ENCODE data around the gene AGMAT.
"Not testable (repeated sequence)": the region's sequence is repeated elsewhere in the genome, so short reads cannot be mapped to it uniquely, and the experiment has no call there.

The AGMAT gene

GRCh38 chr1:15609631-15610030 lies 24.8 kb upstream of the AGMAT start:
- DNase-seq, result no peak

- DNase-seq, result no peak
These were observed 20.8 kb upstream of the AGMAT start for GRCh38 chr1:15605398-15606383.

GRCh38 chr1:15604400-15604799 lies 19.5 kb upstream of the AGMAT start:
- DNase-seq, result not testable (repeated sequence)

DNA sequence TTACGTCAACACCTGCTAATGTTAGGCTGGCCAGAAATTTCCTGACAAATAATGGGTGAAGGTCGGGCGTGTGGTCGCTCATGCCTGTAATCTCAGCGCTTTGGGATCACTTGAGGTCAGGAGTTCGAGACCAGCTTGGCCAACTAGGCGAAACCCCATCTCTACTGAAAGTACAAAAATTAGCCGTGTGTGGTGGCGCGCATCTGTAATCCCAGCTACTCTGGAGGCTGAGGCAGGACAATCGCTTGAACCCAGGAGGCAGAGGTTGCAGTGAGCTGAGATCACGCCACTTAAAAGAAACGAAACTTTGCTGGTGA lies 19.1 kb upstream of the AGMAT start:
- DNase-seq, result not testable (repeated sequence)

DNA sequence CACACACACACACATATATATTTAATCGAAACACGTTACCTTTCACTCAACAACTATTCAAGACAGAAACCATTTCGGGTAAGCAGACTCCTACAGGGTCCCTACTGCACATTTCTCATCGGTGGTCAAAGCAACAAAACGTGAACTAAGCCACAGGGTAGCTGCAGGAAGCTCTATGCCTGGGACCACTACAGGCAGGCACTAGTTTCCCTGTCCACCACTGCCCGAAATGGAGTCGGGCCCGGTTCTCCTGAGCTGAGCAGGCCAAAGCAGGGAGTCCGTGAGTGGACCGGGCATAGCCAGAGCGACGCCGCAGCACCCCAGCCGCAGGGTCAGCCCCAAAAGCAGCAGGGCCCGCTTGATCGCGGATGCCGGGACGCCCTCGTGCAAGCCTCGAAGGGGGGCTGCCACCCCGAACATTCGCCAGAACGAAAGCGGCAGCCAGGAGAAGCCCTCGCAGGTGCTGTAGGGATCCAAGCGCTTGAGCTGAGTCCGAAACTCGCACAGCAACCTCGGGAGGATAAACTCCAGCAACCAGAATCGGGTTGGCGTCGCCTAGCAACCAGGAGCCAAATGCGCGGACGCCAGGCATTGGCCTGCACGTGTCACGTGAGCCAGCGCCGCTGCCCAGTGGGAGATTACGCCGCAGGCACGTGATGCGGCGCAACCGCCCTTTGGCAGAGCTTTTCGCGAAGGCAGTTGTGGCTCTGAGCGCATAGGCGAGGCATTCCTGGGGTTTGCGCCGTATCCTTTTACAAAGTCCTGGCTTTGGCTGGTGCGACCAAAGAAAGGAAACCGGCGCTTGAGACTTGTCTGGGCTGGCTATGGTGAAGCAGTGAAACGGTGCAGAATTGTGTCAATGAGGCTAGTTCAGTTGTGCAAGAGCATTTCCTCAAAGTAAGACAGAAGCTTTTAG lies 18.5 kb upstream of the AGMAT start:
- peak; percentile 92 to 93 for DNase-seq

- no peak for DNase-seq
These were observed 13.6 kb upstream of the AGMAT start for GRCh38 chr1:15598436-15598835.

GRCh38 chr1:15595809-15596617 lies 11.2 kb upstream of the AGMAT start:
- no peak for DNase-seq

GRCh38 chr1:15592285-15592684 lies 7.4 kb upstream of the AGMAT start:
- no peak for DNase-seq

GRCh38 chr1:15583016-15583706 lies 1.7 kb downstream of the AGMAT start:
- no peak for DNase-seq

- DNase-seq, result peak in 1 of 2 donors; percentile 21
These were observed 5.2 kb downstream of the AGMAT start for GRCh38 chr1:15579683-15580047.

GRCh38 chr1:15578921-15579682 lies 5.7 kb downstream of the AGMAT start:
- DNase-seq, result peak; percentile 15 to 52

DNA sequence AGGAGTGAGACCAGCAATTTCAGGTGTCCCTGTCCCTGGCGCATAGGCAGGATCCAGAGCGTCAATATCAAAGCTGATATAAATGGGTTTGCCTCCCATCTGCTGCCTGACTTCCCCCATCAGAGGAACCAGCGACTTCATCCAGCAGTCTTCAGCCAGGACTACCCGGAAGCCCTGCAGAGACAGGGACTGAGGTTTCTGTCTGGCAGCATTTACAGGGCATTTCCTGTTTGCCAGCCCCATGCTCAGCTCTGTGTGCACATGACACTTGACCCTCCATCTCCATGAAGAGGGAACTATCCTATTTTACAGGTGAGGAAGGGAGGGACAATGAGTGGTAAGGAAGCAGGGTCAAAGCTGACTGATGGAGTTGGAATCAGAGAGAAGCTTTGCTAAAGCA lies 7.2 kb downstream of the AGMAT start:
- no peak for DNase-seq

DNA sequence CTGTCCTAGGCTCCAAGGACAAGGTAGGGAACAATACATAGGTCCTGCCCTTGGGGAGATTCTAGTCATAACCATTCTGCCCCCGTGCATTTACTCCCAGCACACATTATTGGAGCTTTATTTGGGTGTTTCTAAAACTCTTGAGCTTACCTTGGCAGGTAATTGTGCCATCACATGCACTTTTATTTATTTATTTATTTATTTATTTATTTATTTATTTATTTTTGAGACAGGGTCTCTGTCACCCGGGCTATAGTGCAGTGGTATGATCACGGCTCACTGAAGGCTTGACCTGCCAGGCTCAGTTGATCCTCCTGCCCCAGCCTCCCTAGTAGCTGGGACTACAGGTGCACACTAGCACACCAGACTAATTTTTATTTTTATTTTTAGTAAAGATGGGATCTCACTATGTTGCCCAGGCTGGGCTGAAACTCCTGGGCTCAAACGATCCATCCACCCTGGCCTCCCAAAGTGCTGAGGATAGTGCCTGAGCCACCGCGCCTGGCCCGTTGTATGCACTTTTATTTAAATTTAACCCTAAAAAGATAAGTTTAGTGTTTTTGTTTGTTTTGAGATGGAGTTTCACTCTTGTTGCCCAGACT lies 9.2 kb downstream of the AGMAT start:
- DNase-seq, result no peak

DNA sequence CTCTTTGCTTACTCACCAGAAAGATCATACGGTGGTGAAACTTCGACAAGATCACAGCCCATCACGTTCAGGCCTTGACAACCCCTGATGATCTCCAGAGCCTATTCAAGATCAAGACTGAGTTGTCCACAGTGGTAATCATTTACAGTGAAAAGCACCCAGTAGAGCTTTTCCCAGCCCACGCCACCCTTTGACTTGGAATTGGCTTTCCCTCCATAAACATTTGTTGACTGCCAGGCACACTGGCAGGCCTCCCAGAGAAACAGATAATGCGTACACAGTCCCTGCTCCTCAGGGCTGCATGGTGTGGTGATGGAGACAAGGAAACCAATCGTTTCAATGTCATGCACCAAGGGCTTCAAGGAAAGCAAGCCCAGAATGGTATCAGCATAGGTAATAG lies 10.1 kb downstream of the AGMAT start:
- no peak for DNase-seq

GRCh38 chr1:15573477-15573876 lies 11.4 kb downstream of the AGMAT start:
- no peak for DNase-seq

DNA sequence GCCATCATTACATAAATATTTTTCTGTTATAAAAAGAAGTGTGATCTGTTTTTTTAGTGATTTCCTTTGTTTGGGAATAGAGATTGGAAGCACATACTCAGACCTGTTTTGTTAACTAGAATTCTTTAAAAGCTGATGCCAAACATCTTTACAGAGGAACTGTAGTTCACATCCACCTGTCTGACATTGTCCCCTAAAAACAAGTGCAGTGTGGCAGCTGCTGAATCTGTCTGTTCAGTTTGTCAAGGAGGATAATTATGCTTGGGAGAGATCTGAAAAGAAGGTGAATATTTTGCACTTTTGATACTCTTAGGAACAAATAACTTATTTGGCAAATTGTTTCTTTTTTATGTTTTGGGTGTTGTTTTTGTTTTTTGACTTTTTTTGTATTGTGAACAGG lies 13.6 kb downstream of the AGMAT start:
- DNase-seq, result no peak

- DNase-seq, result no peak
These were observed 14.0 kb downstream of the AGMAT start for GRCh38 chr1:15570861-15571260.

DNA sequence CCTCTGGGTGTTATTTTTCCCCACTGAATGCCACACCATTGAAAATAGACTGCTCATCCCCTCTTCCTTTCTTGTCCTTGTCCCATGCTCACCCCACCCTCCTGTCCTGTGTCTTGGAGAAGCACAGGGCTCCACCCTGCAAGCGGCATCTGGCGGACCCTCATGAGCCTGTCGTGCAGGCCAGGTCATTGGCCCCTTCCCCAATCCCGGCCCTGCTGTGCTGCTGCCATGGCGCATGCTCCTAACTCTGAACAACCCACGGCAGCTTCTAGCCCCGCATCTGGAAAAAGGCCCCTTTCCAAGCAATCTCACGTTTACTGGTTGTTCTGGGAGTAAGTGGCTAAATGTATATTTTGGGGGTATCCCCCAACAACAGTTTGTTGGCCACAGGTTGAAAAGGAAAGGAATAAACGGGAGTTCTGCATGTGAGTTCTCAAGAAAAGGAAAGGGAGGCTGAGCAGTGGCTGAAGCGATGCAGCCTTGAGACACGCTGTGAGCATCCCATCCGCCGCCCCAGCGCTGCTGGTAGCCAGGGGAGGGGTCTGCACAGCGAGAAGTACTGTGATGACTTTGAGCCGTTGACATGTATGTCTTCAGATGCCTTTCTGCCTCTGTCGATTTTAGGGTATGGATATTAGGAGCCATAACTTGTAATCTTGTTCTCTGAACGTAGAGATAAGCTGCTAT lies 16.3 kb downstream of the AGMAT start:
- no peak for DNase-seq

DNA sequence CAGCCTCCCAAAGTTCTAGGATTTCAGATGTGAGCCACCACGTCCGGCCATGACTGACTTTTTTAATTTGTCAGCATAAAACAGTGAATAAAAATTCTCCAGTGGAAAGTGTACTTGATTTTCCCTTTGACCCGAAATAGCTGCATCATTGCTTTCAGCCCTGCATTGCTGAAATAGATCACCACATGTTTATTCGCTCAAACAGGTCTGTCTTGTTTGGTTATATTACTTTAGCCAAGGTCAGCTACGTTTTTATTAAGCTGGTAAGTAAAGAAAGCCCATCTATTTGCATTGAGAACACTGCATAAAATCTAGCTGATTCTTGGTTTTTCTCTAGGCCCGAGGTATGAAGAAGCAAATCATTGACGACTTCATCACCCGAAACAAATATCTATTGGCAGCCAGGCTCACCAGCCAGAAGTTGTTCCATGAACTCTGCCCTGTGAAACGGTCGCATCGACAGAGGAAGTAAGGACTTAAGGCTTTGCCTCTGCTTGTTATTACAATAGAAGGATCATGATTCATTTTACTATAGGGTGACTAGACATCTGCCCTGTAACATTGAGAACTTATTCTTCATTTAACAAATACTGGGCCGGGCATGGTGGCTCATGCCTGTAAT lies 25.6 kb downstream of the AGMAT start:
- DNase-seq, result no peak

DNA sequence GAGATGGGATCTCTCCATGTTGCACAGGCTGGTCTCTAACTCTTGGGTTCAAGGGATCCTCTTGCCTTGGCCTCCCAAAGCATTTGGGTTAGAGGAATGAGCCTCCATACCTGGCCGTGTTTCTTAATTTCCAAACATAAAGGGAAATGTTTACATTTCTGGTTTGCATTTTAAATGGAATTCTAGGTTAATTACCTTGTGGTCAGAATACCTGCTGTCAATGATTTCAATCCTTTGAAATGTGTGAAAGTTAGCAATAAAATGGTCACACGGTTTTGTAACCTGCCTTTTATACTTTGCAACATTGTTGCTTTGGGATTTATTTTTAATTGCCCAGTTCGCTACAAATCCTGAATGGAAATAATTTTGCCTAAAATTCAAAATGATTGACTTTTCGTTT lies 26.3 kb downstream of the AGMAT start:
- no peak for DNase-seq

Data from CD4-positive, alpha-beta T cell treated with Interferon alpha-2 for 1 hour (primary cell).